Measurements from ENCODE around the gene IQGAP2.

- TF ChIP-seq TARDBP (IDR thresholded peaks at IDR 0.05): no peak
- no peak for TF ChIP-seq FOXM1 (IDR thresholded peaks at IDR 0.05; ENCODE audit: borderline replicate concordance)
- no peak for TF ChIP-seq SP1 (IDR thresholded peaks at IDR 0.05)
- TF ChIP-seq BHLHE40 (IDR thresholded peaks at IDR 0.05; ENCODE audit: borderline replicate concordance): no peak
- TF ChIP-seq NFRKB (IDR thresholded peaks at IDR 0.05): no peak
- no peak for TF ChIP-seq PKNOX1 (IDR thresholded peaks at IDR 0.05)
- no peak for TF ChIP-seq SUZ12 (IDR thresholded peaks at IDR 0.05)
- TF ChIP-seq ARNT (IDR thresholded peaks at IDR 0.05): no peak
- TF ChIP-seq FOXK2 (IDR thresholded peaks at IDR 0.05): no peak
Measured at GRCh38 chr5:76419597-76420298, 16.7 kb downstream of the IQGAP2 start.
